Brain microvascular endothelial cell (primary cell): ENCODE data around the gene CYP1A2.
"Not testable (repeated sequence)": the region's sequence is repeated elsewhere in the genome, so short reads cannot be mapped to it uniquely, and the experiment has no call there.

Experiments
- DNase-seq: peaks from one replicate; pipeline ENCODE4 v3.0.0-alpha.2; 2020
- H3K27ac ChIP-seq: fragments of 250-450 bp; sonication (Bioruptor Pico); 2 replicates; pipeline ENCODE4 v1.5.1; 2020; ENCODE audit warnings: mild to moderate bottlenecking, moderate library complexity
- H3K27me3 ChIP-seq: fragments of 250-450 bp; sonication (Bioruptor Pico); replicated peaks from 2 replicates; pipeline ENCODE4 v1.5.1; 2020; ENCODE audit warnings: mild to moderate bottlenecking
- H3K36me3 ChIP-seq: fragments of 250-450 bp; sonication (Bioruptor Pico); replicated peaks from 2 replicates; pipeline ENCODE4 v1.5.1; 2020; ENCODE audit warnings: mild to moderate bottlenecking
- H3K4me3 ChIP-seq: 2 replicates; pipeline ENCODE4 v1.5.1; 2011; ENCODE audit warnings: low read depth, mild to moderate bottlenecking, control low read depth, low read length, moderate library complexity
- CTCF ChIP-seq: IDR thresholded peaks from 2 replicates; pipeline ENCODE4 v1.5.1; 2011; ENCODE audit warnings: low read depth, mild to moderate bottlenecking, moderate library complexity, low read length, control low read depth, inconsistent platforms; ENCODE audit errors: missing control alignments
- in situ Hi-C: cut with HindIII; loops from 2 replicates; pipeline ENCODE4 v1.10.0; 2017; ENCODE audit warnings: low sequenced_read_pairs, low pct_ligation_motif_present

CYP1A2 gene

GRCh38 chr15:74725225-74725774, 23.3 kb upstream of the CYP1A2 start, which contains the start of gene CYP1A1:
Gene CYP1A1, minus strand, starts transcription at chr15:74725528. Its CDS starts 2,431 bp downstream, at chr15:74723097.
- no peak for TF ChIP-seq CTCF
- no peaks in the 10 kb centered on the region for H3K36me3 ChIP-seq
- DNase-seq = no peak
- H3K4me3 ChIP-seq = peak within 1 kb of the TSS; percentile 47
- H3K27ac ChIP-seq = no peak within 1 kb of the TSS
- in situ Hi-C loops = no loop called here
- H3K27me3 ChIP-seq = peaks cover 6% of the 10 kb centered on the region

- Histone ChIP-seq H3K27me3 (peaks cover 6% of the 10 kb centered on the region), H3K27ac (no peak overlapping the region), H3K4me3 (peak overlapping the region; percentile 47), H3K36me3 (no peaks in the 10 kb centered on the region)
- no peak for DNase-seq
- in situ Hi-C loops = no loop called here
- TF ChIP-seq CTCF = peak; percentile 4
These were observed 22.5 kb upstream of the CYP1A2 start for GRCh38 chr15:74725845-74726773.

- no peak for TF ChIP-seq CTCF
- Histone ChIP-seq H3K27ac (no peak overlapping the region), H3K27me3 (peaks cover 6% of the 10 kb centered on the region), H3K36me3 (no peaks in the 10 kb centered on the region), H3K4me3 (peak overlapping the region; percentile 47)
- in situ Hi-C loops = no loop called here
- no peak for DNase-seq
These were observed 21.9 kb upstream of the CYP1A2 start for GRCh38 chr15:74726774-74727164.

GRCh38 chr15:74727727-74728126, 20.9 kb upstream of the CYP1A2 start:
- no peak for DNase-seq
- no peak overlapping the region for H3K4me3 ChIP-seq
- H3K36me3 ChIP-seq = no peaks in the 10 kb centered on the region
- TF ChIP-seq CTCF = no peak
- in situ Hi-C loops = no loop called here
- no peak overlapping the region for H3K27ac ChIP-seq
- peaks cover 6% of the 10 kb centered on the region for H3K27me3 ChIP-seq

GRCh38 chr15:74728699-74729098, 19.9 kb upstream of the CYP1A2 start:
- H3K27me3 ChIP-seq, H3K27ac ChIP-seq, DNase-seq, in situ Hi-C loops, H3K4me3 ChIP-seq, H3K36me3 ChIP-seq: not testable (repeated sequence)

GRCh38 chr15:74729372-74729771, 19.3 kb upstream of the CYP1A2 start:
- H3K36me3 ChIP-seq, H3K27me3 ChIP-seq, in situ Hi-C loops, H3K4me3 ChIP-seq, DNase-seq, H3K27ac ChIP-seq: not testable (repeated sequence)
